ENCODE data around the gene ADPRS. TPM values are rescaled to one million over a fixed set of nuclear protein-coding genes. Genes with fewer than 3 reads are reported as not detected.

ADPRS gene
- total RNA-seq, 1 donor from 2014 or later: 23.9 TPM

GRCh38 chr1:36099681-36100341 lies 11.1 kb downstream of the ADPRS start:
- no peaks in the 10 kb centered on the region for H3K9me3 Mint-ChIP-seq

GRCh38 chr1:36100376-36100775 lies 11.7 kb downstream of the ADPRS start:
- H3K4me1 Mint-ChIP-seq: peaks cover 3% of the 10 kb centered on the region
- no peak overlapping the region for H3K4me3 Mint-ChIP-seq
- H3K36me3 Mint-ChIP-seq (ENCODE audit: low read depth): peaks cover 13% of the 10 kb centered on the region
- ChIA-PET CTCF (interaction anchor here (0.6 to 4.4 kb wide), 12 partner anchors 31 to 322 kb away, joined by 3 to 38 read pairs (median 4); partner anchors contain the start of gene TRAPPC3), POLR2A (interaction anchor here (0.7 kb wide), 1 partner anchor 173 kb away, joined by 13 read pairs; no protein-coding TSS in a partner anchor)
- H3K27ac Mint-ChIP-seq: no peak overlapping the region
- no peak for TF ChIP-seq CTCF (IDR thresholded peaks at IDR 0.05)
- ATAC-seq (ENCODE audit: low read depth): no peak
- no peaks in the 10 kb centered on the region for H3K9me3 Mint-ChIP-seq
- intact Hi-C loops (cut with micrococcal nuclease): no loop called here
- no peaks in the 10 kb centered on the region for H3K27me3 Mint-ChIP-seq
- no peak for DNase-seq

More at GRCh38 chr1:36099681-36100341, 11.1 kb downstream of the ADPRS start:
- TF ChIP-seq CTCF (IDR thresholded peaks at IDR 0.05): no peak
- ChIA-PET POLR2A (interaction anchor here (0.7 kb wide), 1 partner anchor 174 kb away, joined by 13 read pairs; no protein-coding TSS in a partner anchor), CTCF (interaction anchor here (0.6 to 4.4 kb wide), 14 partner anchors 32 to 322 kb away, joined by 3 to 38 read pairs (median 4); partner anchors contain the start of gene TRAPPC3)
- H3K27ac Mint-ChIP-seq: no peak overlapping the region
- H3K4me3 Mint-ChIP-seq: no peak overlapping the region
- DNase-seq: peak; percentile 67
- H3K27me3 Mint-ChIP-seq: no peaks in the 10 kb centered on the region
- ATAC-seq (ENCODE audit: low read depth): peak; percentile 86
- intact Hi-C loops (cut with micrococcal nuclease): loop anchor here (1.0 kb wide), 5 partner anchors 34 to 321 kb away; no protein-coding TSS in a partner anchor
- H3K36me3 Mint-ChIP-seq (ENCODE audit: low read depth): peaks cover 17% of the 10 kb centered on the region
- peaks cover 3% of the 10 kb centered on the region for H3K4me1 Mint-ChIP-seq

DNA sequence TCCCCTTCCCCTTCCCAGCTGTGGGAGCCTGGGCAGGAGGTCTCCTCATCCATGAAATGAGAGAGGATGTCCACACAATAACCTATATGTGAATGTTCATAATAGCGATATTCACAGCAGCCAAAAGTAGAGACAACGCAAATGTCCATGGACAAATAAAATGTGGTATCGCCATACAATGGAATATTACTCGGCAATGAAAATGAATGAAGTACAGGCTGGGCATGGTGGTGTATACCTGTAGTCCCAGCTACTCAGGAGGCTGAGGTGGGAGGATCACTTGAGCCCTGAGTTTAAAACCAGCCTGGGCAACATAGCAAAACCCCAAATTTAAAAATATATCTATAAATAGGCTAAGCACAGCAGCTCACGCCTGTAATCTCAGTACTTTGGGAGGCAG lies 12.9 kb downstream of the ADPRS start:
- Mint-ChIP-seq H3K27me3 (no peaks in the 10 kb centered on the region), H3K4me3 (no peak overlapping the region), H3K36me3 (ENCODE audit: low read depth) (peaks cover 3% of the 10 kb centered on the region), H3K27ac (no peak overlapping the region), H3K4me1 (peaks cover 3% of the 10 kb centered on the region), H3K9me3 (no peaks in the 10 kb centered on the region)
- DNase-seq: no peak
- ChIA-PET CTCF (interaction anchor here (1.1 to 4.4 kb wide), 4 partner anchors 33 to 1333 kb away, joined by 3 to 38 read pairs (median 8); no protein-coding TSS in a partner anchor), POLR2A (interaction anchor here (0.7 kb wide), 1 partner anchor 264 kb away, joined by 3 read pairs; no protein-coding TSS in a partner anchor)
- intact Hi-C loops (cut with micrococcal nuclease): no loop called here
- no peak for ATAC-seq (ENCODE audit: low read depth)
- no peak for TF ChIP-seq CTCF (IDR thresholded peaks at IDR 0.05)

GRCh38 chr1:36106269-36106668 lies 17.6 kb downstream of the ADPRS start:
- ATAC-seq (ENCODE audit: low read depth): no peak
- POLR2A ChIA-PET: interaction anchor here (0.6 kb wide), 2 partner anchors 39 to 99 kb away, joined by 4 to 9 read pairs; no protein-coding TSS in a partner anchor

More at GRCh38 chr1:36106269-36106668, 17.6 kb downstream of the ADPRS start:
- H3K4me1 Mint-ChIP-seq: no peaks in the 10 kb centered on the region
- no peak for DNase-seq
- no peaks in the 10 kb centered on the region for H3K36me3 Mint-ChIP-seq (ENCODE audit: low read depth)
- CTCF ChIA-PET: no interaction called here
- H3K27me3 Mint-ChIP-seq: no peaks in the 10 kb centered on the region
- no peak overlapping the region for H3K27ac Mint-ChIP-seq
- no peaks in the 10 kb centered on the region for H3K9me3 Mint-ChIP-seq
- no peak for TF ChIP-seq CTCF (IDR thresholded peaks at IDR 0.05)
- intact Hi-C loops (cut with micrococcal nuclease): no loop called here
- no peak overlapping the region for H3K4me3 Mint-ChIP-seq

Data from activated B cell treated with CpG ODN at 0.5 μM for 24 hours (primary cell).